GM23248 (cell line): ENCODE results near the gene STON2. TPM values are rescaled to one million over a fixed set of nuclear protein-coding genes. Genes with fewer than 3 reads are reported as not detected.
A peak's percentile ranks its signal among the peaks of the same experiment; 100 is the strongest.

Experiments
- DNase-seq: peaks from one replicate; pipeline ENCODE4 v3.0.0-alpha.2; 2015
- H2AFZ ChIP-seq: fragments of 200-600 bp; sonication (generic); 2 replicates; pipeline ENCODE4 v1.6.1; 2016; ENCODE audit warnings: antibody characterized with exemption
- H3F3A ChIP-seq: fragments of 200-600 bp; sonication (generic); 2 replicates; pipeline ENCODE4 v1.6.1; 2016; ENCODE audit warnings: mild to moderate bottlenecking, antibody characterized with exemption, mixed run types; ENCODE audit not compliant: insufficient read depth
- H3K27ac ChIP-seq: fragments of 200-600 bp; sonication (generic); 2 replicates; pipeline ENCODE4 v1.5.1; 2016; ENCODE audit warnings: mild to moderate bottlenecking
- H3K27me3 ChIP-seq: fragments of 200-600 bp; sonication (generic); replicated peaks from 2 replicates; pipeline ENCODE4 v1.6.1; 2016; ENCODE audit warnings: mild to moderate bottlenecking; ENCODE audit not compliant: insufficient read depth
- H3K36me3 ChIP-seq: fragments of 200-600 bp; sonication (generic); 2 replicates; pipeline ENCODE4 v1.6.1; 2016; ENCODE audit warnings: low read depth, mild to moderate bottlenecking
- H3K4me1 ChIP-seq: fragments of 200-600 bp; sonication (generic); 2 replicates; pipeline ENCODE4 v1.6.1; 2016; ENCODE audit warnings: mild to moderate bottlenecking; ENCODE audit not compliant: insufficient read depth
- H3K4me2 ChIP-seq: fragments of 200-600 bp; sonication (generic); one replicate; pipeline ENCODE4 v1.6.1; 2016; ENCODE audit warnings: mild to moderate bottlenecking; ENCODE audit not compliant: unreplicated experiment
- H3K4me3 ChIP-seq: fragments of 200-600 bp; sonication (generic); 2 replicates; pipeline ENCODE4 v1.5.1; 2016; ENCODE audit warnings: mild to moderate bottlenecking
- H3K79me2 ChIP-seq: fragments of 200-600 bp; sonication (generic); 2 replicates; pipeline ENCODE4 v1.6.1; 2016; ENCODE audit warnings: mild to moderate bottlenecking; ENCODE audit not compliant: insufficient read depth
- H3K9ac ChIP-seq: fragments of 200-600 bp; sonication (generic); 2 replicates; pipeline ENCODE4 v1.6.1; 2016; ENCODE audit warnings: mild to moderate bottlenecking
- H3K9me2 ChIP-seq: fragments of 200-600 bp; sonication (generic); 2 replicates; pipeline ENCODE4 v1.6.1; 2016; ENCODE audit warnings: mixed run types, mild to moderate bottlenecking, moderate library complexity; ENCODE audit not compliant: insufficient read depth
- H3K9me3 ChIP-seq: fragments of 200-600 bp; sonication (generic); one replicate; pipeline ENCODE4 v1.6.1; 2017; ENCODE audit warnings: low read depth
- H4K20me1 ChIP-seq: fragments of 200-600 bp; sonication (generic); 2 replicates; pipeline ENCODE4 v1.6.0; 2016; ENCODE audit not compliant: insufficient read depth
- EZH2 ChIP-seq: fragments of 200-600 bp; sonication (generic); IDR thresholded peaks from 2 replicates; pipeline ENCODE4 v1.6.1; 2018; ENCODE audit warnings: antibody characterized with exemption, mild to moderate bottlenecking; ENCODE audit not compliant: insufficient read depth, poor library complexity, severe bottlenecking
- EZH2phosphoT487 ChIP-seq: fragments of 200-600 bp; sonication (generic); IDR thresholded peaks from 2 replicates; pipeline ENCODE4 v1.6.1; 2018; ENCODE audit warnings: antibody characterized with exemption, moderate library complexity, mild to moderate bottlenecking, low read depth; ENCODE audit not compliant: insufficient read depth
- WGBS, 2 experiments: methylation state at CpG; one replicate each; pipeline ENCODE4 v1.1.6; 2015 to 2017; ENCODE audit warnings: low lambda C conversion rate in 2 of 2, low coverage in 1 of 2; ENCODE audit errors: missing lambda C conversion rate in 2 of 2; 5-methylcytosine and 5-hydroxymethylcytosine counted together
- in situ Hi-C: fragments of 300-500 bp; cut with MboI; formaldehyde crosslinking; loops from 2 replicates; pipeline ENCODE4 v1.15.0; 2020
- polyA plus RNA-seq: library from polyadenylated mRNA; unstranded; fragments of >200 nt; fragmentation: Nextera tagmentation; extraction: Ambion mirVana; gene quantifications from 2 replicates; pipeline ENCODE4 v1.2.1, GENCODE V29; 2016
- total RNA-seq: library from RNA; depleted of rRNA; stranded (reverse); fragments of >200 nt; shearing (Covaris generic); gene quantifications from 2 replicates; pipeline ENCODE4 v1.2.3, GENCODE V29; 2014

Gene STON2
- total and polyA plus RNA-seq, 2 experiments from 2014 or later = 0.14 TPM; not detected in 1

GRCh38 chr14:81394739-81395138, 5.4 kb downstream of the STON2 start:
- peaks cover under 1% of the 10 kb centered on the region for H3K4me1 ChIP-seq
- in situ Hi-C loops = no loop called here

DNA sequence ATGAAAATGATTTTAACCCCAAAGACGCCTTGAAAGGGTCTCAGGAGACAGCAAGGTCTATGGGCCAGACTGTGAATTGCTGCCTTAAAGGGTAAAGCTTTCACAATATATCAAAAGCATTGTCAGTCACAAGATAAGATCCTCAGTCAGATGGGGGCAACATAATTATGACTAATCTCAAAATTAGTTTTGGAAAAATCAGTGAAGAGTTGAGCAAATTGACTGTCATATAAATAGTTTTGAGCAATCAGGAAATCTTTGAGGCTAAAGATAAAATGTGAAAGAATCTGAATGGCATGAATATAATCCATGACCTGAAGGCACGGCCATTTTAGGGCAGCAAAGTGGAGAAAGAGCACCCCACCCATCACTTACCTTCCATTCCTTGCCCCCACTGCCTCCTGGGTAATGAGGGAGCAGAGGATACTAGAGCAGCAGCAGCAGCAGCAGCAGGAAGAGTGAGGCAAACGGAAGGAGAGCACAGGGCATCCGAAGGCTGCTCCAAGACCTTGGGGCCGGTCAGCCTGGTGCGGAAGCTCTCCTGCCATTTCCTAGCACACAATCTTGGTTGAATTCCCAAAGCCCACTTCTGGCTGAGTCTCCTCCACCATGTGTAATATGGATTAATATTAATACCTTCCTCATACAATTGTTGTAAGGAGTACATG, 7.0 kb downstream of the STON2 start:
- Histone ChIP-seq H3K9ac (no peak overlapping the region), H3K9me3 (no peaks in the 10 kb centered on the region), H3F3A (no peaks in the 10 kb centered on the region), H3K36me3 (no peaks in the 10 kb centered on the region), H2AFZ (no peak overlapping the region), H4K20me1 (no peaks in the 10 kb centered on the region), H3K4me2 (no peak overlapping the region), H3K27ac (no peak overlapping the region), H3K4me1 (no peaks in the 10 kb centered on the region), H3K9me2 (no peaks in the 10 kb centered on the region), H3K4me3 (no peak overlapping the region), H3K27me3 (peaks cover 29% of the 10 kb centered on the region), H3K79me2 (no peaks in the 10 kb centered on the region)
- TF ChIP-seq EZH2 (no peak), EZH2phosphoT487 (no peak)
- no peak for DNase-seq
- in situ Hi-C loops = no loop called here
- WGBS, 2 experiments = 78 to 81% methylated on average over 6 of the region's 6 CpGs

More at GRCh38 chr14:81394739-81395138, 5.4 kb downstream of the STON2 start:
- H3K9ac ChIP-seq = no peak overlapping the region
- no peaks in the 10 kb centered on the region for H4K20me1 ChIP-seq
- peaks cover 16% of the 10 kb centered on the region for H3K27me3 ChIP-seq
- H3F3A ChIP-seq = peaks cover 3% of the 10 kb centered on the region
- WGBS, 2 experiments = 69 to 87% methylated on average over 1 of the region's 1 CpG
- no peaks in the 10 kb centered on the region for H3K36me3 ChIP-seq
- no peak overlapping the region for H3K27ac ChIP-seq
- no peak for DNase-seq
- H3K4me3 ChIP-seq = no peak overlapping the region
- no peak overlapping the region for H3K4me2 ChIP-seq
- H3K9me2 ChIP-seq = no peaks in the 10 kb centered on the region
- H3K9me3 ChIP-seq = no peaks in the 10 kb centered on the region
- H2AFZ ChIP-seq = no peak overlapping the region
- TF ChIP-seq EZH2phosphoT487 = no peak
- TF ChIP-seq EZH2 = no peak
- no peaks in the 10 kb centered on the region for H3K79me2 ChIP-seq

- H3K9me3 ChIP-seq = no peaks in the 10 kb centered on the region
- no peak overlapping the region for H3K4me2 ChIP-seq
- H2AFZ ChIP-seq = no peak overlapping the region
- 88 to 96% methylated on average over 5 of the region's 5 CpGs for WGBS, 2 experiments
- H3K4me3 ChIP-seq = no peak overlapping the region
- no peak for TF ChIP-seq EZH2phosphoT487
- TF ChIP-seq EZH2 = no peak
- no peaks in the 10 kb centered on the region for H3K4me1 ChIP-seq
- no peaks in the 10 kb centered on the region for H4K20me1 ChIP-seq
- H3K9ac ChIP-seq = no peak overlapping the region
- H3K9me2 ChIP-seq = no peaks in the 10 kb centered on the region
- no peaks in the 10 kb centered on the region for H3F3A ChIP-seq
- peaks cover 29% of the 10 kb centered on the region; the same call in 1 of the 2 replicates for H3K27me3 ChIP-seq
- no peak overlapping the region for H3K27ac ChIP-seq
- no peak for DNase-seq
- H3K36me3 ChIP-seq = no peaks in the 10 kb centered on the region
- in situ Hi-C loops = no loop called here
- H3K79me2 ChIP-seq = no peaks in the 10 kb centered on the region
Measured at GRCh38 chr14:81392052-81392451, 8.1 kb downstream of the STON2 start.

- H3K9me2 ChIP-seq = no peaks in the 10 kb centered on the region
- H3K4me3 ChIP-seq = no peak overlapping the region
- no peaks in the 10 kb centered on the region for H3F3A ChIP-seq
- no peaks in the 10 kb centered on the region for H3K9me3 ChIP-seq
- no peaks in the 10 kb centered on the region for H3K4me1 ChIP-seq
- H4K20me1 ChIP-seq = no peaks in the 10 kb centered on the region
- TF ChIP-seq EZH2phosphoT487 = no peak
- no peak for TF ChIP-seq EZH2
- H3K4me2 ChIP-seq = no peak overlapping the region
- H3K27me3 ChIP-seq = peaks cover 32% of the 10 kb centered on the region; the same call in 1 of the 2 replicates
- DNase-seq = peak; percentile 3
- no peaks in the 10 kb centered on the region for H3K79me2 ChIP-seq
- no peak overlapping the region for H3K9ac ChIP-seq
- in situ Hi-C loops = no loop called here
- H2AFZ ChIP-seq = no peak overlapping the region
- 29 to 41% methylated on average over 3 of the region's 3 CpGs for WGBS, 2 experiments
- H3K36me3 ChIP-seq = no peaks in the 10 kb centered on the region
- no peak overlapping the region for H3K27ac ChIP-seq
Measured at GRCh38 chr14:81390696-81391095, 9.4 kb downstream of the STON2 start.
